ENCODE results near the gene TBC1D20.

DNA sequence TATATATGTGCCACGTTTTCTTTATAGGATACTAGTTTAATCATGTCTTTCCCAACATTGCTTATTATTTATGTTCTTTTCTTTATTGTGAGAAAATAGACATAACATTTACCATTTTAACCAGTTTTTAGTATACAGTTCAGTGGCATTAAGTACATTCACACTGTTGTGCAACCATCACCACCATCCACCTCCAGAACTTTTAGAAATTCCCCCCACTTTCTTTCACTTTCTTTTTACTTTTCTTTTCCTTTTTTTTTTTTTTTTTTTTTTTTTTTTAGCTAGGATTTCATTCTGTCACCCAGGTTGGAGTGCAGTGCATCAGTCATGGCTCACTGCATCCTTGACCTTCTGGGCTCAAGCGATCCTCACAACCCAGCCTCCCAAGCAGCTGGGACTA, 35.8 kb downstream of the TBC1D20 start:
- TF ChIP-seq, protein P1, sequence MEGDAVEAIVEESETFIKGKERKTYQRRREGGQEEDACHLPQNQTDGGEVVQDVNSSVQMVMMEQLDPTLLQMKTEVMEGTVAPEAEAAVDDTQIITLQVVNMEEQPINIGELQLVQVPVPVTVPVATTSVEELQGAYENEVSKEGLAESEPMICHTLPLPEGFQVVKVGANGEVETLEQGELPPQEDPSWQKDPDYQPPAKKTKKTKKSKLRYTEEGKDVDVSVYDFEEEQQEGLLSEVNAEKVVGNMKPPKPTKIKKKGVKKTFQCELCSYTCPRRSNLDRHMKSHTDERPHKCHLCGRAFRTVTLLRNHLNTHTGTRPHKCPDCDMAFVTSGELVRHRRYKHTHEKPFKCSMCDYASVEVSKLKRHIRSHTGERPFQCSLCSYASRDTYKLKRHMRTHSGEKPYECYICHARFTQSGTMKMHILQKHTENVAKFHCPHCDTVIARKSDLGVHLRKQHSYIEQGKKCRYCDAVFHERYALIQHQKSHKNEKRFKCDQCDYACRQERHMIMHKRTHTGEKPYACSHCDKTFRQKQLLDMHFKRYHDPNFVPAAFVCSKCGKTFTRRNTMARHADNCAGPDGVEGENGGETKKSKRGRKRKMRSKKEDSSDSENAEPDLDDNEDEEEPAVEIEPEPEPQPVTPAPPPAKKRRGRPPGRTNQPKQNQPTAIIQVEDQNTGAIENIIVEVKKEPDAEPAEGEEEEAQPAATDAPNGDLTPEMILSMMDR (conservative IDR thresholded peaks at IDR 0.05 in 1 of 2, IDR thresholded peaks at IDR 0.05 in 1 of 2; ENCODE audit: extremely low read depth in 1 of 2, insufficient read depth in 1 of 2, low read depth in 1 of 2, low read length in 2 of 2): no peak
- TF ChIP-seq EZH2 (IDR thresholded peaks at IDR 0.05; ENCODE audit: borderline replicate concordance, low read length): no peak
